OCI-LY7 (cell line): ENCODE measurements around the gene MIPEP. TPM values are rescaled to one million over a fixed set of nuclear protein-coding genes. Genes with fewer than 3 reads are reported as not detected.

Experiments used
- BruUV-seq: library from RNA; stranded (reverse); fragments of 400-500 nt; replicated peaks from 2 replicates; lab custom pipeline; 2021; lab: Mats Ljungman, UMichigan
- CTCF ChIA-PET: fragments of 300-600 bp; sonication (Branson Sonifier 250); formaldehyde crosslinking; loops from one replicate; lab custom pipeline; 2022; ENCODE audit warnings: antibody characterized with exemption; ENCODE audit not compliant: unreplicated experiment; lab: Charles Lee
- POLR2A ChIA-PET: fragments of 300-600 bp; sonication (Branson Sonifier 250); formaldehyde crosslinking; loops from one replicate; lab custom pipeline; 2022; ENCODE audit warnings: antibody characterized with exemption; lab: Charles Lee
- DNase-seq: peaks from one replicate; pipeline ENCODE4 v3.0.0-alpha.2; 2015; ENCODE audit warnings: low spot score
- H2AFZ ChIP-seq: fragments of 200-600 bp; sonication (generic), shearing (Covaris generic); 2 replicates; pipeline ENCODE4 v1.6.1; 2014; ENCODE audit warnings: mild to moderate bottlenecking, antibody characterized with exemption, low read length, moderate library complexity
- H3K27ac ChIP-seq: fragments of 200-600 bp; sonication (generic); 2 replicates; pipeline ENCODE4 v1.5.1; 2014; ENCODE audit warnings: mixed run types, low read depth, mild to moderate bottlenecking, moderate library complexity, low read length, inconsistent platforms; ENCODE audit not compliant: poor library complexity, severe bottlenecking
- H3K36me3 ChIP-seq: fragments of 200-600 bp; sonication (generic); 2 replicates; pipeline ENCODE4 v1.6.1; 2014; ENCODE audit warnings: mild to moderate bottlenecking, antibody characterized with exemption, low read length, moderate library complexity, mixed read lengths; ENCODE audit not compliant: insufficient read depth
- H3K4me1 ChIP-seq: fragments of 200-600 bp; sonication (generic); 2 replicates; pipeline ENCODE4 v1.5.1; 2014; ENCODE audit warnings: mild to moderate bottlenecking, low read length; ENCODE audit not compliant: insufficient read depth, poor library complexity, severe bottlenecking
- H3K4me2 ChIP-seq: fragments of 200-600 bp; sonication (generic); 2 replicates; pipeline ENCODE4 v1.6.1; 2014; ENCODE audit warnings: mild to moderate bottlenecking, low read length
- H3K4me3 ChIP-seq: fragments of 200-600 bp; sonication (generic); 2 replicates; pipeline ENCODE4 v1.5.1; 2014; ENCODE audit warnings: mild to moderate bottlenecking, low read depth, low read length; ENCODE audit not compliant: poor library complexity, severe bottlenecking
- H3K79me2 ChIP-seq: fragments of 200-600 bp; sonication (generic); 2 replicates; pipeline ENCODE4 v1.6.1; 2016; ENCODE audit warnings: low read depth, mild to moderate bottlenecking, low read length, moderate library complexity, mixed read lengths; ENCODE audit not compliant: insufficient read depth
- H3K9me2 ChIP-seq: fragments of 200-600 bp; sonication (generic); 2 replicates; pipeline ENCODE4 v1.6.1; 2016; ENCODE audit warnings: mild to moderate bottlenecking, low read length, mixed read lengths; ENCODE audit not compliant: insufficient read depth
- H3K9me3 ChIP-seq: fragments of 200-600 bp; sonication (generic); 2 replicates; pipeline ENCODE4 v1.6.1; 2014; ENCODE audit warnings: mild to moderate bottlenecking, mixed run types, low read length, mixed read lengths
- H4K20me1 ChIP-seq: fragments of 200-600 bp; sonication (generic); 2 replicates; pipeline ENCODE4 v1.6.1; 2014; ENCODE audit warnings: mild to moderate bottlenecking, antibody characterized with exemption, low read length, moderate library complexity, mixed read lengths; ENCODE audit not compliant: insufficient read depth
- EZH2phosphoT487 ChIP-seq: fragments of 200-600 bp; sonication (generic); IDR thresholded peaks from 2 replicates; pipeline ENCODE4 v1.6.1; 2018; ENCODE audit warnings: low read depth, borderline replicate concordance, mild to moderate bottlenecking, mixed run types, antibody characterized with exemption, low read length, moderate library complexity, mixed read lengths
- intact Hi-C: fragments of 100-400 bp; cut with micrococcal nuclease; formaldehyde crosslinking; loops from one replicate; pipeline ENCODE4 v1.10.0; 2022; ENCODE audit not compliant: unreplicated experiment
- total RNA-seq, 2 experiments: library from RNA; depleted of rRNA in 1 of 2; stranded (reverse); fragments of >200 nt in 1 of 2; shearing (Covaris generic) in 1 of 2; gene quantifications; 2 replicates each; pipeline ENCODE4 v1.2.3, GENCODE V29; 2014 to 2022
- TF ChIP-seq, protein P1 (sequence below): fragments of 200-600 bp; sonication (generic); conservative IDR thresholded peaks from 2 replicates; pipeline ENCODE4 v1.5.1; 2014; ENCODE audit warnings: mild to moderate bottlenecking, antibody characterized with exemption, low read length, moderate library complexity, mixed read lengths

Gene MIPEP
- total RNA-seq, 2 experiments from 2014 or later = 13.5 to 15.7 TPM

DNA sequence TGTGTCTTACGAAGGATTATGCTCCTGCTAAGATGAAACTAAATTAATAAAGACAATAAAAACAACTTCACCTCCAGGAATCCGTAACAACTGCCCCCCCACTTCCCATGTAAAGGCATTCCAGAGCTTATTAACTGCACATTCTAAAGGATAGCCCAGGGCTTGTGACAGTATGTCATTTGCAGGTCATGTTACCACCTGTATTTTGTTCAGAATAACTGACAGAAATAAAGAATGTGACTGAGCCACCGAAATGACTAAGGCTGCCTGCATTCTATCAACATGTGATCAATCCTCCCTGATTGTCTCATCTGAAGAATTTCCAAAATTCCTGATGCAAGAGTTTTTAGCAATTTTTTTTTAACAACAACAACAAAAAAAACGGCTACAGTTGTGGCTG lies 117.2 kb downstream of the MIPEP start:
- H3K36me3 ChIP-seq = no peaks in the 10 kb centered on the region
- H3K4me1 ChIP-seq = peaks cover 13% of the 10 kb centered on the region
- H3K4me3 ChIP-seq = no peak overlapping the region
- no peak overlapping the region for H3K4me2 ChIP-seq
- no peak overlapping the region for H2AFZ ChIP-seq
- BruUV-seq = no TSS peak
- H3K79me2 ChIP-seq = no peaks in the 10 kb centered on the region
- H3K9me2 ChIP-seq = no peaks in the 10 kb centered on the region
- no peak for TF ChIP-seq EZH2phosphoT487
- TF ChIP-seq, protein P1, sequence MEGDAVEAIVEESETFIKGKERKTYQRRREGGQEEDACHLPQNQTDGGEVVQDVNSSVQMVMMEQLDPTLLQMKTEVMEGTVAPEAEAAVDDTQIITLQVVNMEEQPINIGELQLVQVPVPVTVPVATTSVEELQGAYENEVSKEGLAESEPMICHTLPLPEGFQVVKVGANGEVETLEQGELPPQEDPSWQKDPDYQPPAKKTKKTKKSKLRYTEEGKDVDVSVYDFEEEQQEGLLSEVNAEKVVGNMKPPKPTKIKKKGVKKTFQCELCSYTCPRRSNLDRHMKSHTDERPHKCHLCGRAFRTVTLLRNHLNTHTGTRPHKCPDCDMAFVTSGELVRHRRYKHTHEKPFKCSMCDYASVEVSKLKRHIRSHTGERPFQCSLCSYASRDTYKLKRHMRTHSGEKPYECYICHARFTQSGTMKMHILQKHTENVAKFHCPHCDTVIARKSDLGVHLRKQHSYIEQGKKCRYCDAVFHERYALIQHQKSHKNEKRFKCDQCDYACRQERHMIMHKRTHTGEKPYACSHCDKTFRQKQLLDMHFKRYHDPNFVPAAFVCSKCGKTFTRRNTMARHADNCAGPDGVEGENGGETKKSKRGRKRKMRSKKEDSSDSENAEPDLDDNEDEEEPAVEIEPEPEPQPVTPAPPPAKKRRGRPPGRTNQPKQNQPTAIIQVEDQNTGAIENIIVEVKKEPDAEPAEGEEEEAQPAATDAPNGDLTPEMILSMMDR = no peak
- CTCF ChIA-PET = no interaction called here
- H4K20me1 ChIP-seq = no peaks in the 10 kb centered on the region
- no peak overlapping the region for H3K27ac ChIP-seq
- DNase-seq = no peak
- no peaks in the 10 kb centered on the region for H3K9me3 ChIP-seq
- intact Hi-C loops = loop anchor here (10.0 kb wide), 1 partner anchor 397 kb away; no protein-coding TSS in a partner anchor
- POLR2A ChIA-PET = interaction anchor here (1.1 to 1.5 kb wide), 2 partner anchors 9 to 23 kb away, joined by 3 to 4 read pairs; no protein-coding TSS in a partner anchor

DNA sequence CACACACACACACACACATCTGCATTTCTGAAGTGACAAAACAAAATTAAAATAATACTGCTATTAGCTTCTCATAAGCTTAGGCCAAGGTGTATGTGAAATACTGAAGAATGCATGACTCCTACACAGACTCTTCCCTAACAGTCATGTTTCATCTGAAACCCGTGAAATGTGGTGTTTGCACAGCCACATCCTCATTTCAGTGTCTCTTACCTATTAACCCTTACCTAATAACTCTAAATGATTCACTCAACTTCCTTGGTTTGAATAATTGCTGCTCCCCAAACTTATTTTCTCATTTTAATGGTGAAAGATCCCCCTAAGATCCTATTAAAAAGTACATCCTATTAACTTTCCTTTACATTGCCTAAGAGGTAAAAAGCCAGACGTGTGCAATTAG lies 117.6 kb downstream of the MIPEP start:
- BruUV-seq = no TSS peak
- H3K79me2 ChIP-seq = no peaks in the 10 kb centered on the region
- TF ChIP-seq, protein P1 = no peak
- TF ChIP-seq EZH2phosphoT487 = no peak
- no peak overlapping the region for H3K4me3 ChIP-seq
- H3K9me3 ChIP-seq = no peaks in the 10 kb centered on the region
- no peaks in the 10 kb centered on the region for H3K36me3 ChIP-seq
- H2AFZ ChIP-seq = no peak overlapping the region
- no peak overlapping the region for H3K27ac ChIP-seq
- no peaks in the 10 kb centered on the region for H3K9me2 ChIP-seq
- no peaks in the 10 kb centered on the region for H4K20me1 ChIP-seq
- H3K4me2 ChIP-seq = no peak overlapping the region
- POLR2A ChIA-PET = interaction anchor here (1.5 kb wide), 1 partner anchor 22 kb away, joined by 4 read pairs; no protein-coding TSS in a partner anchor
- intact Hi-C loops = loop anchor here (10.0 kb wide), 1 partner anchor 397 kb away; no protein-coding TSS in a partner anchor
- no peak for DNase-seq
- H3K4me1 ChIP-seq = peaks cover 11% of the 10 kb centered on the region
- CTCF ChIA-PET = no interaction called here

DNA sequence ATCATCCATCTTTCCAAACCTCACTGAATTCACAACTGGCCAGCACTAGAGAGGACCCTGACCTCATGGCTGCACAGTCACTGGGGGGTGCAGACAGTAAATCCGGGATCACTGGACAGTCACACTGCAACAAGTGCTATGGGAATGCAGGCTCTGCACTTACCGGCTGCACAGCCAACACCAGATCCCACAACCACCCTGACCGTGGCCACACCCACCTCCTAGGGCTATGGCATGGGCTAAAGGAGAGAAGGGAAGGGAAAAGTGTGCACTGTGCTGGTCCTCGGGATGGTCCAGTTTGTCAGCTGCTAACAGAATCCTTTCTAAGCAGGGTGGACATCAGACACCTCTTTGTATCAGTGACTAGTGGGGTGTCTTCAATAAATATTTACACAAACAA lies 118.2 kb downstream of the MIPEP start:
- Histone ChIP-seq H3K27ac (no peak overlapping the region), H3K79me2 (no peaks in the 10 kb centered on the region), H3K4me2 (no peak overlapping the region), H3K4me1 (peaks cover 11% of the 10 kb centered on the region), H4K20me1 (no peaks in the 10 kb centered on the region), H3K36me3 (no peaks in the 10 kb centered on the region), H3K4me3 (no peak overlapping the region), H2AFZ (no peak overlapping the region), H3K9me3 (no peaks in the 10 kb centered on the region), H3K9me2 (no peaks in the 10 kb centered on the region)
- intact Hi-C loops = loop anchor here (10.0 kb wide), 1 partner anchor 396 kb away; no protein-coding TSS in a partner anchor
- ChIA-PET POLR2A (interaction anchor here (1.5 kb wide), 1 partner anchor 22 kb away, joined by 4 read pairs; no protein-coding TSS in a partner anchor), CTCF (no interaction called here)
- DNase-seq = no peak
- no peak for TF ChIP-seq EZH2phosphoT487
- TF ChIP-seq, protein P1 = no peak
- BruUV-seq = no TSS peak
